PFSK-1 (cell line): Measurements from ENCODE around the gene PROCA1.

Experiments
- FOXP2 ChIP-seq: optimal IDR thresholded peaks from 2 replicates; pipeline ENCODE3; 2011; ENCODE audit warnings: borderline replicate concordance, control low read depth, inconsistent platforms; ENCODE audit not compliant: insufficient read depth; ENCODE audit errors: extremely low read length, extremely low read depth
- POLR2AphosphoS5 ChIP-seq: IDR thresholded peaks from 2 replicates; pipeline ENCODE4 v1.6.1; 2012; ENCODE audit warnings: low read depth, mild to moderate bottlenecking, control low read depth, low read length, moderate library complexity
- SIN3A ChIP-seq: IDR thresholded peaks from 2 replicates; pipeline ENCODE4 v1.6.1; 2012; ENCODE audit warnings: mild to moderate bottlenecking, low read length, moderate library complexity, borderline replicate concordance; ENCODE audit not compliant: insufficient read depth
- TAF1 ChIP-seq: IDR thresholded peaks from 2 replicates; pipeline ENCODE4 v1.6.1; 2012; ENCODE audit warnings: low read length, control low read depth, borderline replicate concordance; ENCODE audit not compliant: insufficient read depth
- TF ChIP-seq, protein P1 (sequence below), 2 experiments: IDR thresholded peaks; 2 replicates each; pipeline versions ENCODE4 v1.6.1 to v1.8.0; 2011 to 2012; ENCODE audit warnings: low read depth in 2 of 2, low read length in 2 of 2, control low read depth in 1 of 2, inconsistent platforms in 1 of 2, mild to moderate bottlenecking in 1 of 2, moderate library complexity in 1 of 2; ENCODE audit not compliant: insufficient read depth in 1 of 2

Gene PROCA1

DNA sequence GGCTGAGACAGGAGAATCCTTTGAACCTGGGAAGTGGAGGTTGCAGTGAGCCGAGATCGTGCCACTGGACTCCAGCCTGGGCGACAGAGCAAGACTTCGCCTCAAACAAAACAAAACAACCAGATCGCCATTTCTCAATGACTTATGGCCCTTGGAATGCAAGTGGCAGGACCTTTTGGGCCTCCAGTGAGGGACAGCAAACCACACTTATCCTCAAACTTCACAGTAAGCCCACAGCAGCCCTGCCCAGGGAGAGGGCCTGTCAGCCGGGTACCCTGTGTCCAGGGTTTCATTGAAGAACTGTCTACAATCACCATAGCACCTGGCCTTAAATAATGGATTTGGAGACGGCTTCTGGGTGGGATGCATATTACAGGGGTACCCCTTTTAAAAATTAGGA lies 43.8 kb upstream of the PROCA1 start:
- TF ChIP-seq, protein P1, sequence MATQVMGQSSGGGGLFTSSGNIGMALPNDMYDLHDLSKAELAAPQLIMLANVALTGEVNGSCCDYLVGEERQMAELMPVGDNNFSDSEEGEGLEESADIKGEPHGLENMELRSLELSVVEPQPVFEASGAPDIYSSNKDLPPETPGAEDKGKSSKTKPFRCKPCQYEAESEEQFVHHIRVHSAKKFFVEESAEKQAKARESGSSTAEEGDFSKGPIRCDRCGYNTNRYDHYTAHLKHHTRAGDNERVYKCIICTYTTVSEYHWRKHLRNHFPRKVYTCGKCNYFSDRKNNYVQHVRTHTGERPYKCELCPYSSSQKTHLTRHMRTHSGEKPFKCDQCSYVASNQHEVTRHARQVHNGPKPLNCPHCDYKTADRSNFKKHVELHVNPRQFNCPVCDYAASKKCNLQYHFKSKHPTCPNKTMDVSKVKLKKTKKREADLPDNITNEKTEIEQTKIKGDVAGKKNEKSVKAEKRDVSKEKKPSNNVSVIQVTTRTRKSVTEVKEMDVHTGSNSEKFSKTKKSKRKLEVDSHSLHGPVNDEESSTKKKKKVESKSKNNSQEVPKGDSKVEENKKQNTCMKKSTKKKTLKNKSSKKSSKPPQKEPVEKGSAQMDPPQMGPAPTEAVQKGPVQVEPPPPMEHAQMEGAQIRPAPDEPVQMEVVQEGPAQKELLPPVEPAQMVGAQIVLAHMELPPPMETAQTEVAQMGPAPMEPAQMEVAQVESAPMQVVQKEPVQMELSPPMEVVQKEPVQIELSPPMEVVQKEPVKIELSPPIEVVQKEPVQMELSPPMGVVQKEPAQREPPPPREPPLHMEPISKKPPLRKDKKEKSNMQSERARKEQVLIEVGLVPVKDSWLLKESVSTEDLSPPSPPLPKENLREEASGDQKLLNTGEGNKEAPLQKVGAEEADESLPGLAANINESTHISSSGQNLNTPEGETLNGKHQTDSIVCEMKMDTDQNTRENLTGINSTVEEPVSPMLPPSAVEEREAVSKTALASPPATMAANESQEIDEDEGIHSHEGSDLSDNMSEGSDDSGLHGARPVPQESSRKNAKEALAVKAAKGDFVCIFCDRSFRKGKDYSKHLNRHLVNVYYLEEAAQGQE (IDR thresholded peaks at IDR 0.05; ENCODE audit: insufficient read depth in 1 of 2, low read depth in 2 of 2, low read length in 2 of 2): no peak
- TF ChIP-seq SIN3A (no peak), POLR2AphosphoS5 (no peak), FOXP2 (no peak), TAF1 (no peak)

DNA sequence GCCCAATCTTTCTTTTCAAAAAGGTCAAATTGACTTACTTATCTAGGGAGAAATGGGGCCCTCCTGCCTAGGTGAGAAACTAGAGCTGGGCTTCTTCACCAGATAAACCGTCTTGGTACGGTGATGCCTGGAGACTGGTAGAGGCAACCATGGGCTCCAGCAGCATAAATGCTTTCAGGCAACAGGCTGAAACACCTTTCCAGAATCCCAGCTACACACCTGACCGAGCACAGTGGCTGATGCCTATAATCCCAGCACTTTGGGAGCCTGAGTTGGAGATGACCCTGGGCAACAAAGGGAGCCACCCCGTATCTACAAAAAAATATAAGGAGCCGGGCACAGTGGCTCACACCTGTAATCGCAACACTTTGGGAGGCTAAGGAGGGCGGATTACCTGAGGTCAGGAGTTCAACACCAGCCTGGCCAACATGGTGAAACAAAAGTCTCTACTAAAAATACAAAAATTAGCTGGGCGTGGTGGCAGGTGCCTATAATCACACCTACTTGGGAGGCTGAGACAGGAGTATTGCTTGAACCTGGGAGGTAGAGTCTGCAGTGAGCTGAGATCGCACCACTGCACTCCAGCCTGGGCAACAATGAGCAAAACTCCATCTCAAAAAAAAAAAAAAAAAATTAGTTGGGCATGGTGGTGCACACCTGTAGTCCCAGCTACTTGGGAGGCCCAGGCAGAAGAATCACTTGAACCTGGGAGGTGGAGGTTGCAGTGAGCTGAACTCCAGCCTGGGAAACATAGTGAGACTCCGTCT lies 40.1 kb upstream of the PROCA1 start:
- no peak for TF ChIP-seq TAF1
- TF ChIP-seq, protein P1 (IDR thresholded peaks at IDR 0.05; ENCODE audit: insufficient read depth in 1 of 2, low read depth in 2 of 2, low read length in 2 of 2): no peak
- TF ChIP-seq POLR2AphosphoS5: no peak
- TF ChIP-seq FOXP2: no peak
- TF ChIP-seq SIN3A: no peak

DNA sequence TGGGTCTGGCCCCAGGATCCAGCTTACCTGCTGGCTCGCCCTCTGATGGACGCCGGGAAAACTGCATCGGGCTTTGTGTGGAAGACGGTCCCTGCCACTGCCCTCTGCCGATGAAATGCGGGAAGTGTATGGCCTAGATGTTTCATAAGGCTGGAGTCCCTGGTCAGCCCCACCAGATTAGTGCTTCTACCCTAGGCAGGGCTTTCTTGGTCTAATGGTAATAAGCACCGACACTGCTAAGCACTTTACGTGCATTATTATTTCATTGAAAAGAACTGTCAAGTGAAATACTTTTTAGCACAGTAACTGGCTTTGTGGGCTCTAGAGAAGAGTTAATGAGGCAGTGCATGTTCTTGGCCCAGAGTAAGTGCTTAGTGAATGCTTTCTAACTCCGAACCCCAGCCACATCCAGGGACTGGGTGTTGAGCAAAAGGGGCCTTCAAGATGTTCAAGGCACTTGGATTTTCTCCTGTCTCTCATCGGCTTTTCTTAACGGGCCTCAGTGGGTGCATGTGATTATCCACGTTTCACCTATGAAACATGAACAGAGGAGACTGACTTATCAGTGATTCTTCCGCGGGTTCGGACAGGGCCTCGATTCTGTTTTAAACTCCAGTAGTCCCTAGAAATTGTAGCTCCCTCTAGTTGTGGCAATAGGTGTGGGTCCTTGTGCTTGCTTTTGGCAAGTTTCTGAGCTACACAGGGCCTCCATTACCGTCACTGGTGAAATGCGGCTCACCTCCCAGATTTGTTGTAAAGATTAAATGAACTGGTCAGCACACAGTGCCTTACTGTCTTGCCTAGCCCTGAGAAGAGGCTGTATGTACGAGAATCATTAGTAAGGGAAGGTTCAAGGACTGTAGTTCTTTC lies 38.7 kb upstream of the PROCA1 start:
- TF ChIP-seq FOXP2: peak; percentile 47
- TF ChIP-seq SIN3A: no peak
- TF ChIP-seq TAF1: no peak
- TF ChIP-seq POLR2AphosphoS5: peak; percentile 43; the same call in 1 of the 2 replicates
- TF ChIP-seq, protein P1 (IDR thresholded peaks at IDR 0.05; ENCODE audit: insufficient read depth in 1 of 2, low read depth in 2 of 2, low read length in 2 of 2): no peak

DNA sequence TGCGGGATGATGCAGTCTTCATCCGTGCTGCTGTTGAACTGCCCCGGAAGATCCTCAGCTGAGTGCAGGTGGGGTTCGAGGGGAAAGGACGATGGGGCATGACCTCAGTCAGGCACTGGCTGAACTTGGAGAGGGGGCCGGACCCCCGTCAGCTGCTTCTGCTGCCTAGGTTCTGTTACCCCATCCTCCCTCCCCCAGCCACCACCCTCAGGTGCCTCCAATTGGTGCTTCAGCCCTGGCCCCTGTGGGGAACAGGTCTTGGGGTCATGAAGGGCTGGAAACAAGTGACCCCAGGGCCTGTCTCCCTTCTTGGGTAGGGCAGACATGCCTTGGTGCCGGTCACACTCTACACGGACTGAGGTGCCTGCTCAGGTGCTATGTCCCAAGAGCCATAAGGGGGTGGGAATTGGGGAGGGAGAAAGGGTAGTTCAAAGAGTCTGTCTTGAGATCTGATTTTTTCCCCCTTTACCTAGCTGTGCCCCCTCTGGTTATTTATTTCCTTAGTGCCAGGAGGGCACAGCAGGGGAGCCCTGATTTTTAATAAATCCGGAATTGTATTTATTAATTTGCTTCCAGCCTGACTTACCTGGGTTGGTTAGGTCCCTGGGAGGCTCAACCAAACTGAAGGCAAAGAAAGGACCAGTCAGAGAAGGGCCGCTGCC lies 38.0 kb upstream of the PROCA1 start:
- TF ChIP-seq FOXP2: no peak
- no peak for TF ChIP-seq SIN3A
- TF ChIP-seq TAF1: no peak
- TF ChIP-seq, protein P1 (IDR thresholded peaks at IDR 0.05; ENCODE audit: insufficient read depth in 1 of 2, low read depth in 2 of 2, low read length in 2 of 2): no peak
- no peak for TF ChIP-seq POLR2AphosphoS5
